ENCODE results near the gene RFC1. TPM values are rescaled to one million over a fixed set of nuclear protein-coding genes. Genes with fewer than 3 reads are reported as not detected.

RFC1 gene
- total and polyA plus RNA-seq, 9 of the 15 experiments (the other 6 are each of a cell fraction or from before 2014, with no cell fraction given): 16.8 to 85.6 (median 45.2) TPM

DNA sequence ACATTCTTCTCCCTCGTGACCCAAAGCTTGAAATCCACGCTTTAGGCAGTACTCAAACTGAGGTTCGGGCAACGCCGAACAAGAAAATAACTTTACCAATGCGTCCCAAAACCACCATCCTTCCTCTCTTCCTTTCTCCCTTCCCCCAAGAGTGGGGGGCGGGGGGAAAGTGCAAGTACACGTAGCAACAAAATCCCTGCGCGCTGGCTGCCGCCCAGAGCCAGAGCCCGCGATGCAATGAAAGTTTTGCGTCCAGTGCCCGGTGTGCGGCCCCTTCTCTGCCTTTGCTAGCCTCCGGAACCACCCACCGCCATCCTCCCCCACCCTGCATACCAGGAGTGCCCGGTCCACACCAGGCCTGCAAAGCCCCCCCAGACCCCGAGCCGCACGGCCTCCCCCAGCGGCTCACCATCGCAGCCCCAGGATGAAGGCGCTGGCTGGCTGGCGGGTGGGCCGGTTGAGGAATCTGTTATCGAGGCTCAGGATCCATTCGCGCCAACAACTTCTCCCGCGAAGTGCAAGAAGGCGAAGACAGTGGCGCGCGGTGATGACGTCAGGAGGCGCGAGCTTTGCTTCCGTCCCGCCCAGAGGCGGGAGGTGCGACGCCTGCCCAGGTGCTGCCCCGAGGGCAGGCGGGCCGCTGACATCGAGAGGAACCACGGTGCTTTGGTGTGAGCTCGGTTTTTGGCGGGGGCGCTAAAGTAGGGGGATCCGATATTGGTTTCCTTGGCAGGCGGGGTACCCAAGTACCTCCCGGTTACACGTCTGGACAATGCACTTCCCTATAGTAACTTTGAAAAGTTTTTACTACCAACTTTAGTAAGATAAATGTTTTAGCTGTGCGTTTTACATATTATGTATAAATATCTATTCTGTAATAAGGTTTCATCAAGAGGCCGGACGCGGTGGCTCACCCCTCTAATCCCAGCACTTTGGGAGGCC lies at the start of gene RFC1 (continued):
- TF ChIP-seq, protein P1, sequence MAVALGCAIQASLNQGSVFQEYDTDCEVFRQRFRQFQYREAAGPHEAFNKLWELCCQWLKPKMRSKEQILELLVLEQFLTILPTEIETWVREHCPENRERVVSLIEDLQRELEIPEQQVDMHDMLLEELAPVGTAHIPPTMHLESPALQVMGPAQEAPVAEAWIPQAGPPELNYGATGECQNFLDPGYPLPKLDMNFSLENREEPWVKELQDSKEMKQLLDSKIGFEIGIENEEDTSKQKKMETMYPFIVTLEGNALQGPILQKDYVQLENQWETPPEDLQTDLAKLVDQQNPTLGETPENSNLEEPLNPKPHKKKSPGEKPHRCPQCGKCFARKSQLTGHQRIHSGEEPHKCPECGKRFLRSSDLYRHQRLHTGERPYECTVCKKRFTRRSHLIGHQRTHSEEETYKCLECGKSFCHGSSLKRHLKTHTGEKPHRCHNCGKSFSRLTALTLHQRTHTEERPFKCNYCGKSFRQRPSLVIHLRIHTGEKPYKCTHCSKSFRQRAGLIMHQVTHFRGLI (CRISPR knock-in tag; IDR thresholded peaks at IDR 0.05): 0 out of 2 replicates have a peak, but pooled peaks have one; percentile 13
- no peak for TF ChIP-seq ZSCAN29 (IDR thresholded peaks at IDR 0.05)
- TF ChIP-seq ESRRA (IDR thresholded peaks at IDR 0.05; ENCODE audit: borderline replicate concordance, low read depth): peak; percentile 45
- TF ChIP-seq RBM15 (IDR thresholded peaks at IDR 0.05; ENCODE audit: insufficient read depth, low read length): no peak
- no peak for TF ChIP-seq ZNF444 (CRISPR knock-in tag; IDR thresholded peaks at IDR 0.05)
- TF ChIP-seq MAFK (IDR thresholded peaks at IDR 0.05; ENCODE audit: low read length): no peak
- peak; percentile 100 for TF ChIP-seq CREM (IDR thresholded peaks at IDR 0.05; ENCODE audit: low read depth)
- TF ChIP-seq POLR2A (conservative IDR thresholded peaks at IDR 0.05): peak; percentile 86
- TF ChIP-seq SMC3 (conservative IDR thresholded peaks at IDR 0.05; ENCODE audit: insufficient read depth, low read depth, low read length): no peak
- peak; percentile 62; the same call in 1 of the 2 replicates for TF ChIP-seq ZEB2 (IDR thresholded peaks at IDR 0.05)
- TF ChIP-seq CC2D1A (IDR thresholded peaks at IDR 0.05): peak; percentile 57; the same call in 1 of the 2 replicates
- TF ChIP-seq ZNF445 (CRISPR knock-in tag; IDR thresholded peaks at IDR 0.05; ENCODE audit: low read depth): no peak
- TF ChIP-seq ZZZ3 (IDR thresholded peaks at IDR 0.05): peak; percentile 94
- TF ChIP-seq ATF7 (IDR thresholded peaks at IDR 0.05): peak; percentile 95
- peak; percentile 50; the same call in 1 of the 2 replicates for TF ChIP-seq BHLHE40 (IDR thresholded peaks at IDR 0.05; ENCODE audit: low read length)
- TF ChIP-seq CAMTA2 (CRISPR knock-in tag; conservative IDR thresholded peaks at IDR 0.05): no peak
- no peak for TF ChIP-seq ZNF384 (IDR thresholded peaks at IDR 0.05; ENCODE audit: low read depth, low read length)
- TF ChIP-seq, protein P2, sequence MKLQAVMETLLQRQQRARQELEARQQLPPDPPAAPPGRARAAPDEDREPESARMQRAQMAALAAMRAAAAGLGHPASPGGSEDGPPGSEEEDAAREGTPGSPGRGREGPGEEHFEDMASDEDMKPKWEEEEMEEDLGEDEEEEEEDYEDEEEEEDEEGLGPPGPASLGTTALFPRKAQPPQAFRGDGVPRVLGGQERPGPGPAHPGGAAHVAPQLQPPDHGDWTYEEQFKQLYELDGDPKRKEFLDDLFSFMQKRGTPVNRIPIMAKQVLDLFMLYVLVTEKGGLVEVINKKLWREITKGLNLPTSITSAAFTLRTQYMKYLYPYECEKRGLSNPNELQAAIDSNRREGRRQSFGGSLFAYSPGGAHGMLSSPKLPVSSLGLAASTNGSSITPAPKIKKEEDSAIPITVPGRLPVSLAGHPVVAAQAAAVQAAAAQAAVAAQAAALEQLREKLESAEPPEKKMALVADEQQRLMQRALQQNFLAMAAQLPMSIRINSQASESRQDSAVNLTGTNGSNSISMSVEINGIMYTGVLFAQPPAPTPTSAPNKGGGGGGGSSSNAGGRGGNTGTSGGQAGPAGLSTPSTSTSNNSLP (IDR thresholded peaks at IDR 0.05; ENCODE audit: borderline replicate concordance, low read depth, low read length): no peak
- no peak for TF ChIP-seq TSC22D4 (tag; IDR thresholded peaks at IDR 0.05)
- TF ChIP-seq, protein P3, sequence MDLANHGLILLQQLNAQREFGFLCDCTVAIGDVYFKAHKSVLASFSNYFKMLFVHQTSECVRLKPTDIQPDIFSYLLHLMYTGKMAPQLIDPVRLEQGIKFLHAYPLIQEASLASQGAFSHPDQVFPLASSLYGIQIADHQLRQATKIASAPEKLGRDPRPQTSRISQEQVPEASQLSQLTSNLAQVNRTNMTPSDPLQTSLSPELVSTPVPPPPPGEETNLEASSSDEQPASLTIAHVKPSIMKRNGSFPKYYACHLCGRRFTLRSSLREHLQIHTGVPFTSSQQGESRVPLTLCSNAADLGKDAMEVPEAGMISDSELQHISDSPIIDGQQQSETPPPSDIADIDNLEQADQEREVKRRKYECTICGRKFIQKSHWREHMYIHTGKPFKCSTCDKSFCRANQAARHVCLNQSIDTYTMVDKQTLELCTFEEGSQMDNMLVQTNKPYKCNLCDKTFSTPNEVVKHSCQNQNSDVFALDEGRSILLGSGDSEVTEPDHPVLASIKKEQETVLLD (IDR thresholded peaks at IDR 0.05): peak; percentile 45; the same call in 1 of the 2 replicates
- TF ChIP-seq, protein P4, sequence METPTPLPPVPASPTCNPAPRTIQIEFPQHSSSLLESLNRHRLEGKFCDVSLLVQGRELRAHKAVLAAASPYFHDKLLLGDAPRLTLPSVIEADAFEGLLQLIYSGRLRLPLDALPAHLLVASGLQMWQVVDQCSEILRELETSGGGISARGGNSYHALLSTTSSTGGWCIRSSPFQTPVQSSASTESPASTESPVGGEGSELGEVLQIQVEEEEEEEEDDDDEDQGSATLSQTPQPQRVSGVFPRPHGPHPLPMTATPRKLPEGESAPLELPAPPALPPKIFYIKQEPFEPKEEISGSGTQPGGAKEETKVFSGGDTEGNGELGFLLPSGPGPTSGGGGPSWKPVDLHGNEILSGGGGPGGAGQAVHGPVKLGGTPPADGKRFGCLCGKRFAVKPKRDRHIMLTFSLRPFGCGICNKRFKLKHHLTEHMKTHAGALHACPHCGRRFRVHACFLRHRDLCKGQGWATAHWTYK (CRISPR knock-in tag; IDR thresholded peaks at IDR 0.05): peak; percentile 75; the same call in 1 of the 2 replicates
- TF ChIP-seq, protein P5, sequence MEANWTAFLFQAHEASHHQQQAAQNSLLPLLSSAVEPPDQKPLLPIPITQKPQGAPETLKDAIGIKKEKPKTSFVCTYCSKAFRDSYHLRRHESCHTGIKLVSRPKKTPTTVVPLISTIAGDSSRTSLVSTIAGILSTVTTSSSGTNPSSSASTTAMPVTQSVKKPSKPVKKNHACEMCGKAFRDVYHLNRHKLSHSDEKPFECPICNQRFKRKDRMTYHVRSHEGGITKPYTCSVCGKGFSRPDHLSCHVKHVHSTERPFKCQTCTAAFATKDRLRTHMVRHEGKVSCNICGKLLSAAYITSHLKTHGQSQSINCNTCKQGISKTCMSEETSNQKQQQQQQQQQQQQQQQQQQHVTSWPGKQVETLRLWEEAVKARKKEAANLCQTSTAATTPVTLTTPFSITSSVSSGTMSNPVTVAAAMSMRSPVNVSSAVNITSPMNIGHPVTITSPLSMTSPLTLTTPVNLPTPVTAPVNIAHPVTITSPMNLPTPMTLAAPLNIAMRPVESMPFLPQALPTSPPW (CRISPR knock-in tag; IDR thresholded peaks at IDR 0.05): peak; percentile 62
